AG04450 (cell line): ENCODE data around the gene GPAM. TPM values are rescaled to one million over a fixed set of nuclear protein-coding genes. Genes with fewer than 3 reads are reported as not detected.

Source experiments
- CTCF ChIA-PET: fragments of 300-600, 350-600 bp; formaldehyde crosslinking; extraction: SDS; loops from one replicate; lab custom pipeline; 2022; ENCODE audit warnings: antibody characterized with exemption, inconsistent platforms; lab: Charles Lee
- POLR2A ChIA-PET: fragments of 350-600 bp; formaldehyde crosslinking; extraction: SDS; loops from one replicate; lab custom pipeline; 2021; ENCODE audit warnings: antibody characterized with exemption, inconsistent platforms; lab: Yijun Ruan, JAX
- DNase-seq: peaks from one replicate; pipeline ENCODE4 v3.0.0-alpha.2; 2011; ENCODE audit warnings: low read depth, low spot score
- H3K27ac ChIP-seq: one replicate; pipeline ENCODE4 v1.5.1; 2012; ENCODE audit warnings: low read depth, low read length, control low read depth
- H3K27me3 ChIP-seq: one replicate; pipeline ENCODE4 v1.6.0; 2012; ENCODE audit warnings: low read length; ENCODE audit not compliant: control insufficient read depth, insufficient read depth
- H3K4me3 ChIP-seq: 2 replicates; pipeline ENCODE4 v1.5.1; 2011; ENCODE audit warnings: mild to moderate bottlenecking, low read depth, low read length, control low read depth
- H3K9me3 ChIP-seq: 2 replicates; pipeline ENCODE4 v1.5.1; 2012; ENCODE audit warnings: low read length; ENCODE audit not compliant: control insufficient read depth, insufficient read depth
- polyA plus RNA-seq: library from polyadenylated mRNA; depleted of rRNA; stranded (reverse); fragments of >200 nt; gene quantifications from 2 replicates; pipeline ENCODE4 v1.2.3, GENCODE V29; 2011
- TF ChIP-seq, protein P1 (sequence below): IDR thresholded peaks from 2 replicates; pipeline ENCODE4 v1.5.1; 2011; ENCODE audit warnings: low read depth, low read length, control low read depth, inconsistent platforms

Gene GPAM
- polyA plus RNA-seq, 1 experiment = 10.6 TPM

- CTCF ChIA-PET = no interaction called here
Measured at GRCh38 chr10:112218960-112219359, 35.4 kb upstream of the GPAM start.

DNA sequence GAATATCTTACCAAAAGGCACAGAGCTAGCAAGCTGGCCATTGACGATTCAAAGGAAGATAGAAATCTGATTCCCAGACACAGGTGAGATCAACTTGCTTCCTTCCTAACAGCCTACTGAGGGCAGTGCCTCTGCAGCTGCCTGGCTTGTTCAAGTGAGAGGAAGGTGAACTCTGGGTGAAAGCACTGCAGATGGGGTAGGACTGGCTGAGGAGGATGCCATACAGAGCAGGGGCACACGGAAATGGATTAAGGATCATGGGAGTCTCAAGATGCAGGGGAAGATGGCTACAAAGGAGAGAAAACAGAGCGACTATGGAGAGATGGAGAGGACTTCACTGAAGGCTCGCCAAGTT lies 34.4 kb upstream of the GPAM start:
- H3K27ac ChIP-seq = no peak overlapping the region
- CTCF ChIA-PET = no interaction called here
- TF ChIP-seq, protein P1, sequence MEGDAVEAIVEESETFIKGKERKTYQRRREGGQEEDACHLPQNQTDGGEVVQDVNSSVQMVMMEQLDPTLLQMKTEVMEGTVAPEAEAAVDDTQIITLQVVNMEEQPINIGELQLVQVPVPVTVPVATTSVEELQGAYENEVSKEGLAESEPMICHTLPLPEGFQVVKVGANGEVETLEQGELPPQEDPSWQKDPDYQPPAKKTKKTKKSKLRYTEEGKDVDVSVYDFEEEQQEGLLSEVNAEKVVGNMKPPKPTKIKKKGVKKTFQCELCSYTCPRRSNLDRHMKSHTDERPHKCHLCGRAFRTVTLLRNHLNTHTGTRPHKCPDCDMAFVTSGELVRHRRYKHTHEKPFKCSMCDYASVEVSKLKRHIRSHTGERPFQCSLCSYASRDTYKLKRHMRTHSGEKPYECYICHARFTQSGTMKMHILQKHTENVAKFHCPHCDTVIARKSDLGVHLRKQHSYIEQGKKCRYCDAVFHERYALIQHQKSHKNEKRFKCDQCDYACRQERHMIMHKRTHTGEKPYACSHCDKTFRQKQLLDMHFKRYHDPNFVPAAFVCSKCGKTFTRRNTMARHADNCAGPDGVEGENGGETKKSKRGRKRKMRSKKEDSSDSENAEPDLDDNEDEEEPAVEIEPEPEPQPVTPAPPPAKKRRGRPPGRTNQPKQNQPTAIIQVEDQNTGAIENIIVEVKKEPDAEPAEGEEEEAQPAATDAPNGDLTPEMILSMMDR = no peak
- H3K4me3 ChIP-seq = no peak overlapping the region
- H3K9me3 ChIP-seq = no peaks in the 10 kb centered on the region
- POLR2A ChIA-PET = no interaction called here
- no peak for DNase-seq
- H3K27me3 ChIP-seq = no peaks in the 10 kb centered on the region

More at GRCh38 chr10:112218960-112219359, 35.4 kb upstream of the GPAM start:
- DNase-seq = no peak
- POLR2A ChIA-PET = no interaction called here
- H3K9me3 ChIP-seq = no peaks in the 10 kb centered on the region
- H3K27me3 ChIP-seq = no peaks in the 10 kb centered on the region
- no peak overlapping the region for H3K27ac ChIP-seq
- no peak overlapping the region for H3K4me3 ChIP-seq
- TF ChIP-seq, protein P1 = no peak

DNA sequence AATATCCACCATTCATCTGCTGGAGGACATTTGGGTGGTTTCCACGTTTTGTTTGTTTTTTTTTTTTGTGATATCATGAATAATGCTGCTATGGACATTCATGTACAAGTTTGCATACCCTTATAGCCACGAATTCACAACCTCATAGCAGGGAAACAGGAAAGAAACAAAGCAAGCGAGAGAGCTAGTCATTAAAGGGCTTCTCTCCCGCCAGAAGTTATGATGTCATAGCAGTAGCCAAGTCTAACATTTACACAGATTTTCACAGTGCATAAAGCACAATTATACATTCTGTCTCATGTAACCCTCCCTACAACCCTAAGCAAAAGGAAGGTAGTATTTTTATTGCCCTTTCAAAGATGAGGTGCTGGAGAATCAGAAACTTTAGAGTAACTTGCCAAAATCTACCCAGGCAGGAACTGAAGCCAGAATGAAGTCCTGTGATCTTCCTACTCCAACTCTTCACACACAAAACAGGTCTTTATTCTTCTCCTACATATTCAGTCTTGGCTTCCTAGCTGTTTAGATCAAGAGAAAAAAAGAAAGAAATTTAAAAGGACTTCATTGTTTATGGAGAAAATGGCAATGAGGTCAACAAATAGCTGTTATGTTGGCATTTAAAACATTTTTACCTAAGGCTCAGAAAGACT lies 33.9 kb upstream of the GPAM start:
- no peaks in the 10 kb centered on the region for H3K27me3 ChIP-seq
- no peak overlapping the region for H3K27ac ChIP-seq
- DNase-seq = no peak
- no peak overlapping the region for H3K4me3 ChIP-seq
- ChIA-PET POLR2A (no interaction called here), CTCF (no interaction called here)
- no peaks in the 10 kb centered on the region for H3K9me3 ChIP-seq
- TF ChIP-seq, protein P1 = no peak

DNA sequence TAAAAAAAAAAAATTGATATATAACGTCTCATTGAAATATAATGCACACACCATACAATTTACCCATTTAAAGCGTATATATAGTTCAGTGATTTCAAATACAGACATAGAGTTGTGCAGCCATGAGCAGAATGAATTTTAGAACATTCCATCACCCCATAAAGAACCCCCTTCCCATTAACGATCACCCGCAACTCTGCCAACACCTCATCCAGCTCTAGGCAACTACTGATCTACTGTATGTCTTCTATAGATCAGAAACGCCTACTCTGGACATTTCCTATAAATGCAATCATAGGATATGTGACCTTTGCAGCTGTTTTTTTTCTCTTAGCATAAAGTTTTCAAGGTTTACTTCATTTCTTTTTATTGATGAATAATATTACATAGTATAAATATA lies 33.4 kb upstream of the GPAM start:
- H3K9me3 ChIP-seq = no peaks in the 10 kb centered on the region
- CTCF ChIA-PET = no interaction called here
- POLR2A ChIA-PET = no interaction called here
- no peak overlapping the region for H3K27ac ChIP-seq
- no peaks in the 10 kb centered on the region for H3K27me3 ChIP-seq
- DNase-seq = no peak
- TF ChIP-seq, protein P1 = no peak
- no peak overlapping the region for H3K4me3 ChIP-seq

DNA sequence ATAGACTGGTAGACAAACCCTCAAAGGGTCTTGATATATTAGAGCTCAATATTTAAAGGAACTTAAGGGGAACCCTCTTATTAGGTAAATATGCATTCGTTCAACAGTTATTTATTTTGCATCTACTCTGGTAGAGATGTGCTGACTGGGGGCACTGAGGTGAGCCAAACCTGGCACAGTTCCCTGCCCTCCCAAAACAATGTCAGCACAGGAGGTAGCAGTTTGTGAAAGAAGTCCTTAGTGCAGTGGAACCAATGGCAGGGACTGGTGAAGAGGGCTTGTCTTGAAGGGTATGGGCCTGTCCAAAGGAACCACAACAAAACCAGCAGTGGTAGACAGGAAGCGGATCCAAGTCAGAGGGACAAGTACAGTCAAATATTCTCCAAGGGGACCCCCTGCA lies 32.6 kb upstream of the GPAM start:
- no peaks in the 10 kb centered on the region for H3K9me3 ChIP-seq
- H3K27ac ChIP-seq = no peak overlapping the region
- POLR2A ChIA-PET = no interaction called here
- H3K4me3 ChIP-seq = no peak overlapping the region
- H3K27me3 ChIP-seq = no peaks in the 10 kb centered on the region
- CTCF ChIA-PET = interaction anchor here (1.0 kb wide), 1 partner anchor 71 kb away, joined by 3 read pairs; no protein-coding TSS in a partner anchor
- TF ChIP-seq, protein P1 = no peak
- no peak for DNase-seq
